HEK293 (cell line): ENCODE measurements around the gene CTBP1.
A peak's percentile ranks its signal among the peaks of the same experiment; 100 is the strongest.

Experiments used
- CTCF ChIA-PET: fragments of 350-600 bp; formaldehyde crosslinking; extraction: SDS; loops from one replicate; lab custom pipeline; 2021; ENCODE audit warnings: antibody characterized with exemption; lab: Yijun Ruan, JAX
- POLR2A ChIA-PET: fragments of 300-600 bp; formaldehyde crosslinking; extraction: SDS; loops from one replicate; lab custom pipeline; 2020; ENCODE audit warnings: antibody characterized with exemption, inconsistent platforms; lab: Yijun Ruan, JAX
- H3K27ac ChIP-seq: fragments of 200-500 bp; sonication (Bioruptor generic); 2 replicates; pipeline ENCODE4 v1.5.1; 2014; ENCODE audit warnings: low read depth, low read length, control low read depth, inconsistent platforms; ENCODE audit errors: extremely low read depth
- H3K36me3 ChIP-seq, 2 experiments: fragments of 200-500 bp in 1 of 2; sonication (Bioruptor generic) in 1 of 2; 1 replicate in 1 of 2; 2 replicates in 1 of 2; pipeline ENCODE4 v1.5.1; 2014 to 2017; ENCODE audit warnings: inconsistent platforms in 2 of 2, low read length in 2 of 2; ENCODE audit not compliant: control insufficient read depth in 2 of 2, insufficient read depth in 1 of 2
- H3K4me1 ChIP-seq: fragments of 200-500 bp; sonication (Bioruptor generic); 2 replicates; pipeline ENCODE4 v1.5.1; 2014; ENCODE audit warnings: mild to moderate bottlenecking, low read length, inconsistent platforms; ENCODE audit not compliant: control insufficient read depth, insufficient read depth
- H3K4me3 ChIP-seq: 2 replicates; pipeline ENCODE4 v1.5.1; 2011; ENCODE audit warnings: low read depth, mild to moderate bottlenecking, control low read depth, low read length, moderate library complexity
- H3K9me3 ChIP-seq: fragments of 200-500 bp; sonication (Bioruptor generic); 2 replicates; pipeline ENCODE4 v1.5.1; 2014; ENCODE audit warnings: low read depth, low read length, inconsistent platforms; ENCODE audit not compliant: control insufficient read depth, insufficient read depth
- HOXD13 ChIP-seq: sonication (generic); formaldehyde crosslinking; IDR thresholded peaks from 2 replicates; pipeline ENCODE4 v1.8.0; 2022; ENCODE audit warnings: missing genetic modification reagents, borderline replicate concordance
- SETDB1 ChIP-seq: IDR thresholded peaks from one replicate; pipeline ENCODE4 v1.6.1; 2017; ENCODE audit warnings: mild to moderate bottlenecking, low read length, moderate library complexity, mixed read lengths; ENCODE audit not compliant: insufficient read length
- SP7 ChIP-seq: fragments of 450-650 bp; formaldehyde crosslinking; IDR thresholded peaks from 2 replicates; pipeline ENCODE4 v1.5.1; 2016; ENCODE audit warnings: missing biosample characterization, missing genetic modification characterization
- TRIM28 ChIP-seq: IDR thresholded peaks from 2 replicates; pipeline ENCODE4 v1.6.1; 2011; ENCODE audit warnings: low read length, control low read depth, borderline replicate concordance
- ZBTB20 ChIP-seq: fragments of 450-650 bp; formaldehyde crosslinking; IDR thresholded peaks from 2 replicates; pipeline ENCODE4 v1.5.1; 2016; ENCODE audit warnings: missing biosample characterization, missing genetic modification characterization
- ZBTB6 ChIP-seq: fragments of 450-650 bp; formaldehyde crosslinking; IDR thresholded peaks from 2 replicates; pipeline ENCODE4 v1.5.1; 2017; ENCODE audit warnings: missing biosample characterization, missing genetic modification characterization
- ZBTB7A ChIP-seq: fragments of 450-650 bp; formaldehyde crosslinking; IDR thresholded peaks from 2 replicates; pipeline ENCODE4 v1.5.1; 2016; ENCODE audit warnings: low read depth, missing biosample characterization, missing genetic modification characterization
- ZFP37 ChIP-seq: fragments of 450-650 bp; formaldehyde crosslinking; IDR thresholded peaks from 2 replicates; pipeline ENCODE4 v1.5.1; 2016; ENCODE audit warnings: missing biosample characterization, missing genetic modification characterization
- ZNF121 ChIP-seq: fragments of 450-650 bp; formaldehyde crosslinking; IDR thresholded peaks from 2 replicates; pipeline ENCODE4 v1.5.1; 2016; ENCODE audit warnings: missing biosample characterization, missing genetic modification characterization
- ZNF16 ChIP-seq: fragments of 450-650 bp; formaldehyde crosslinking; IDR thresholded peaks from 2 replicates; pipeline ENCODE4 v1.5.1; 2016; ENCODE audit warnings: low read depth, missing biosample characterization, missing genetic modification characterization
- ZNF324 ChIP-seq: fragments of 450-650 bp; formaldehyde crosslinking; IDR thresholded peaks from 2 replicates; pipeline ENCODE4 v1.5.1; 2016; ENCODE audit warnings: missing biosample characterization, missing genetic modification characterization
- ZNF394 ChIP-seq: fragments of 450-650 bp; formaldehyde crosslinking; IDR thresholded peaks from 2 replicates; pipeline ENCODE4 v1.5.1; 2016; ENCODE audit warnings: missing biosample characterization, missing genetic modification characterization, mild to moderate bottlenecking, moderate library complexity, borderline replicate concordance
- ZNF404 ChIP-seq: fragments of 450-650 bp; formaldehyde crosslinking; IDR thresholded peaks from 2 replicates; pipeline ENCODE4 v1.5.1; 2017; ENCODE audit warnings: missing biosample characterization, missing genetic modification characterization
- ZNF423 ChIP-seq: fragments of 450-650 bp; formaldehyde crosslinking; IDR thresholded peaks from 2 replicates; pipeline ENCODE4 v1.5.1; 2016; ENCODE audit warnings: missing biosample characterization, missing genetic modification characterization
- ZNF48 ChIP-seq: fragments of 450-650 bp; formaldehyde crosslinking; IDR thresholded peaks from 2 replicates; pipeline ENCODE4 v1.5.1; 2016; ENCODE audit warnings: missing biosample characterization, missing genetic modification characterization
- ZNF549 ChIP-seq: fragments of 450-650 bp; IDR thresholded peaks from 2 replicates; pipeline ENCODE4 v1.5.1; 2018; ENCODE audit warnings: missing biosample characterization, missing genetic modification characterization, mild to moderate bottlenecking, inconsistent platforms, moderate library complexity
- ZNF596 ChIP-seq: fragments of 450-650 bp; IDR thresholded peaks from 2 replicates; pipeline ENCODE4 v1.5.0; 2018; ENCODE audit warnings: missing biosample characterization, mild to moderate bottlenecking, missing genetic modification characterization, moderate library complexity
- ZNF776 ChIP-seq: fragments of 450-650 bp; formaldehyde crosslinking; IDR thresholded peaks from 2 replicates; pipeline ENCODE4 v1.5.0; 2017; ENCODE audit warnings: missing biosample characterization, missing genetic modification characterization, borderline replicate concordance
- TF ChIP-seq, protein P1 (sequence below): fragments of 450-650 bp; formaldehyde crosslinking; IDR thresholded peaks from 2 replicates; pipeline ENCODE4 v1.5.1; 2016; ENCODE audit warnings: missing biosample characterization, missing genetic modification characterization
- TF ChIP-seq, protein P2 (sequence below): IDR thresholded peaks from 2 replicates; pipeline ENCODE4 v1.6.1; 2011; ENCODE audit warnings: mild to moderate bottlenecking, low read depth, low read length, borderline replicate concordance
- TF ChIP-seq, protein P3 (sequence below): fragments of 450-650 bp; formaldehyde crosslinking; IDR thresholded peaks from 2 replicates; pipeline ENCODE4 v1.5.1; 2016; ENCODE audit warnings: missing biosample characterization, missing genetic modification characterization

The CTBP1 gene

GRCh38 chr4:1199556-1200331, 49.2 kb downstream of the CTBP1 start (continued):
- TF ChIP-seq ZNF423 (tag by site-specific recombination) (no peak), ZNF596 (tag by site-specific recombination) (no peak)

- H3K4me3 ChIP-seq, result no peak overlapping the region
- H3K36me3 ChIP-seq, result no peaks in the 10 kb centered on the region
- ChIA-PET CTCF (no interaction called here), POLR2A (no interaction called here)
- no peak overlapping the region for H3K27ac ChIP-seq
- no peaks in the 10 kb centered on the region for H3K4me1 ChIP-seq
- H3K9me3 ChIP-seq, result no peaks in the 10 kb centered on the region
- TF ChIP-seq ZNF16 (no peak), ZNF549 (tag by site-specific recombination) (no peak), ZBTB20 (no peak), ZNF121 (tag by site-specific recombination) (no peak), ZNF324 (tag by site-specific recombination) (no peak), ZFP37 (no peak), ZNF394 (no peak), ZBTB6 (tag by site-specific recombination) (no peak)
Observed at GRCh38 chr4:1198098-1198844, 50.7 kb downstream of the CTBP1 start.

DNA sequence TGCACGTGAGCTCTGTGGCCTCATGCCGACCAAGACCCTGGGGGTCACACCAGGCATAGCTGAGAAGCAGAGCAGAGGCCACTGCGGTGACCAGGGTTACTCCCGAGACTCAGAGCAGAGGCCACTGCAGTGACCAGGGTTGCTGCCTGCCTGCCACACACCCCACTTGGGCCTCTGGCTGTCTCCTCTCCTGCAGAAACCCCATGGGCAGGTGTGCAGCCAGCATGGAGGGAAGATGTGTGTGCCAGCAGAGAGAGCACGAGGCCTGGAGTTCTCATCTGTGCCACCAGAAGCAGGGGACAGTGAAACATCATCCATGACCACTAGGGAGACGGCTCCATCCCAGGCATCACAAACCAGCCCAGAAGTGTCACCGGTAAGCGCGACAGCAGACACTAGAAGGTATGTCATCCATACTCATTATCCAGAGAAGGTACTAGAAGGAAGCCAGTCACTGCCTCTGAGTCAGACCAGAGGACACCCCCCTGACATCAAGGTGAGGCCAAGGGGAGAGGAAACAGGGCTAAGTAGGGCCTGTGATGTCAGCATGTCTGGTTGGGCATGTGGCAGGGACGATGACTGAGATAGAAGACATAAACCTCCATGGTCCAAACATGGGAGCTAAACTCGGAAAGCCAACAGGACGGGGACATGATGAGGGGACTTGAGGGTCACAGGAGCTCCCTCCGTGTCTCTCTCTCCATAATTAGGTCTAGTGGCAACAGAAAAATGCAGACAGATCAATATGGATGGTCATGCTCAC, 52.3 kb downstream of the CTBP1 start:
- Histone ChIP-seq H3K27ac (no peak overlapping the region), H3K4me3 (no peak overlapping the region), H3K9me3 (no peaks in the 10 kb centered on the region), H3K4me1 (no peaks in the 10 kb centered on the region), H3K36me3 (no peaks in the 10 kb centered on the region)
- CTCF ChIA-PET, result no interaction called here
- TF ChIP-seq SP7 (tag by site-specific recombination), result no peak
- TF ChIP-seq, protein P1, sequence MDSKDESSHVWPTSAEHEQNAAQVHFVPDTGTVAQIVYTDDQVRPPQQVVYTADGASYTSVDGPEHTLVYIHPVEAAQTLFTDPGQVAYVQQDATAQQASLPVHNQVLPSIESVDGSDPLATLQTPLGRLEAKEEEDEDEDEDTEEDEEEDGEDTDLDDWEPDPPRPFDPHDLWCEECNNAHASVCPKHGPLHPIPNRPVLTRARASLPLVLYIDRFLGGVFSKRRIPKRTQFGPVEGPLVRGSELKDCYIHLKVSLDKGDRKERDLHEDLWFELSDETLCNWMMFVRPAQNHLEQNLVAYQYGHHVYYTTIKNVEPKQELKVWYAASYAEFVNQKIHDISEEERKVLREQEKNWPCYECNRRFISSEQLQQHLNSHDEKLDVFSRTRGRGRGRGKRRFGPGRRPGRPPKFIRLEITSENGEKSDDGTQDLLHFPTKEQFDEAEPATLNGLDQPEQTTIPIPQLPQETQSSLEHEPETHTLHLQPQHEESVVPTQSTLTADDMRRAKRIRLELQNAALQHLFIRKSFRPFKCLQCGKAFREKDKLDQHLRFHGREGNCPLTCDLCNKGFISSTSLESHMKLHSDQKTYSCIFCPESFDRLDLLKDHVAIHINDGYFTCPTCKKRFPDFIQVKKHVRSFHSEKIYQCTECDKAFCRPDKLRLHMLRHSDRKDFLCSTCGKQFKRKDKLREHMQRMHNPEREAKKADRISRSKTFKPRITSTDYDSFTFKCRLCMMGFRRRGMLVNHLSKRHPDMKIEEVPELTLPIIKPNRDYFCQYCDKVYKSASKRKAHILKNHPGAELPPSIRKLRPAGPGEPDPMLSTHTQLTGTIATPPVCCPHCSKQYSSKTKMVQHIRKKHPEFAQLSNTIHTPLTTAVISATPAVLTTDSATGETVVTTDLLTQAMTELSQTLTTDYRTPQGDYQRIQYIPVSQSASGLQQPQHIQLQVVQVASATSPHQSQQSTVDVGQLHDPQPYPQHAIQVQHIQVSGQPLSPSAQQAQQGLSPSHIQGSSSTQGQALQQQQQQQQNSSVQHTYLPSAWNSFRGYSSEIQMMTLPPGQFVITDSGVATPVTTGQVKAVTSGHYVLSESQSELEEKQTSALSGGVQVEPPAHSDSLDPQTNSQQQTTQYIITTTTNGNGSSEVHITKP, result peak; percentile 59
- POLR2A ChIA-PET, result interaction anchor here (1.0 kb wide), 1 partner anchor 18 kb away, joined by 3 read pairs; no protein-coding TSS in a partner anchor

- ChIA-PET POLR2A (interaction anchor here (1.0 kb wide), 1 partner anchor 18 kb away, joined by 3 read pairs; no protein-coding TSS in a partner anchor), CTCF (no interaction called here)
- Histone ChIP-seq H3K9me3 (no peaks in the 10 kb centered on the region), H3K27ac (no peak overlapping the region), H3K36me3 (no peaks in the 10 kb centered on the region), H3K4me3 (no peak overlapping the region), H3K4me1 (no peaks in the 10 kb centered on the region)
- TF ChIP-seq, protein P2, sequence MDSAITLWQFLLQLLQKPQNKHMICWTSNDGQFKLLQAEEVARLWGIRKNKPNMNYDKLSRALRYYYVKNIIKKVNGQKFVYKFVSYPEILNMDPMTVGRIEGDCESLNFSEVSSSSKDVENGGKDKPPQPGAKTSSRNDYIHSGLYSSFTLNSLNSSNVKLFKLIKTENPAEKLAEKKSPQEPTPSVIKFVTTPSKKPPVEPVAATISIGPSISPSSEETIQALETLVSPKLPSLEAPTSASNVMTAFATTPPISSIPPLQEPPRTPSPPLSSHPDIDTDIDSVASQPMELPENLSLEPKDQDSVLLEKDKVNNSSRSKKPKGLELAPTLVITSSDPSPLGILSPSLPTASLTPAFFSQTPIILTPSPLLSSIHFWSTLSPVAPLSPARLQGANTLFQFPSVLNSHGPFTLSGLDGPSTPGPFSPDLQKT, result no peak
- TF ChIP-seq TRIM28, result no peak
- no peak for TF ChIP-seq HOXD13
- TF ChIP-seq ZBTB7A (tag by site-specific recombination), result no peak
- no peak for TF ChIP-seq ZNF48 (tag by site-specific recombination)
- TF ChIP-seq, protein P3, sequence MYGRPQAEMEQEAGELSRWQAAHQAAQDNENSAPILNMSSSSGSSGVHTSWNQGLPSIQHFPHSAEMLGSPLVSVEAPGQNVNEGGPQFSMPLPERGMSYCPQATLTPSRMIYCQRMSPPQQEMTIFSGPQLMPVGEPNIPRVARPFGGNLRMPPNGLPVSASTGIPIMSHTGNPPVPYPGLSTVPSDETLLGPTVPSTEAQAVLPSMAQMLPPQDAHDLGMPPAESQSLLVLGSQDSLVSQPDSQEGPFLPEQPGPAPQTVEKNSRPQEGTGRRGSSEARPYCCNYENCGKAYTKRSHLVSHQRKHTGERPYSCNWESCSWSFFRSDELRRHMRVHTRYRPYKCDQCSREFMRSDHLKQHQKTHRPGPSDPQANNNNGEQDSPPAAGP (tag by site-specific recombination), result no peak
- TF ChIP-seq ZNF776 (tag by site-specific recombination), result no peak
- no peak for TF ChIP-seq ZNF404
- no peak for TF ChIP-seq SETDB1
Observed at GRCh38 chr4:1195891-1196401, 53.0 kb downstream of the CTBP1 start.
